GM19240 (cell line): ENCODE data around the gene CEP162.
"Not testable (repeated sequence)": the region's sequence is repeated elsewhere in the genome, so short reads cannot be mapped to it uniquely, and the experiment has no call there.

Source experiments
- DNase-seq: peaks from one replicate; pipeline ENCODE4 v3.0.0; 2011; ENCODE audit warnings: low spot score; ENCODE audit not compliant: insufficient read length

The CEP162 gene

GRCh38 chr6:84227434-84228197, at the start of gene CEP162:
CEP162 (minus strand) TSS chr6:84227643; CDS start chr6:84226393, 1,250 bp downstream.
- peak; percentile 51 for DNase-seq

GRCh38 chr6:84274856-84275255, 47.4 kb upstream of the CEP162 start:
- no peak for DNase-seq

- DNase-seq = no peak
Measured at GRCh38 chr6:84273048-84273809, 45.8 kb upstream of the CEP162 start.

- no peak for DNase-seq
Measured at GRCh38 chr6:84272298-84272697, 44.9 kb upstream of the CEP162 start.

GRCh38 chr6:84271061-84271716, 43.7 kb upstream of the CEP162 start:
- DNase-seq = no peak

GRCh38 chr6:84269947-84270733, 42.7 kb upstream of the CEP162 start:
- DNase-seq = no peak

- no peak for DNase-seq
Measured at GRCh38 chr6:84268781-84269180, 41.3 kb upstream of the CEP162 start.

GRCh38 chr6:84263557-84263956, 36.1 kb upstream of the CEP162 start:
- DNase-seq = no peak

GRCh38 chr6:84260926-84261325, 33.5 kb upstream of the CEP162 start:
- DNase-seq = no peak

GRCh38 chr6:84260196-84260595, 32.8 kb upstream of the CEP162 start:
- DNase-seq = no peak

- no peak for DNase-seq
Measured at GRCh38 chr6:84258866-84259265, 31.4 kb upstream of the CEP162 start.

GRCh38 chr6:84258268-84258667, 30.8 kb upstream of the CEP162 start:
- DNase-seq = no peak

GRCh38 chr6:84255641-84256040, 28.2 kb upstream of the CEP162 start:
- DNase-seq = no peak

GRCh38 chr6:84253380-84253779, 25.9 kb upstream of the CEP162 start:
- no peak for DNase-seq

GRCh38 chr6:84251891-84252539, 24.6 kb upstream of the CEP162 start:
- DNase-seq = no peak

GRCh38 chr6:84249724-84250123, 22.3 kb upstream of the CEP162 start:
- no peak for DNase-seq

GRCh38 chr6:84244416-84245081, 17.1 kb upstream of the CEP162 start:
- not testable (repeated sequence) for DNase-seq

GRCh38 chr6:84243240-84243639, 15.8 kb upstream of the CEP162 start:
- DNase-seq = no peak

- no peak for DNase-seq
Measured at GRCh38 chr6:84242265-84242664, 14.8 kb upstream of the CEP162 start.

GRCh38 chr6:84228198-84228543, 728 bp upstream of the CEP162 start:
- no peak for DNase-seq
